ENCODE measurements around the gene PGRMC2.
A peak's percentile ranks its signal among the peaks of the same experiment; 100 is the strongest.

- TF ChIP-seq EZH2 (IDR thresholded peaks at IDR 0.05) (no peak), POLR2AphosphoS5 (IDR thresholded peaks at IDR 0.05; ENCODE audit: borderline replicate concordance, low read depth, low read length) (peak; percentile 51; the same call in 1 of the 2 replicates), FOXP2 (optimal IDR thresholded peaks at IDR 0.05; ENCODE audit: control extremely low read depth, extremely low read length, insufficient read depth) (no peak)
These were observed 1.0 kb downstream of the PGRMC2 start for GRCh38 chr4:128286474-128287058.

All from SK-N-MC (cell line).